Activated CD4-positive, alpha-beta T cell treated with anti-CD3 and anti-CD28 coated beads, Interleukin-2, amount 50 U/mL, for 4 hours (primary cell): ENCODE data around the gene USP3.
A peak's percentile ranks its signal among the peaks of the same experiment; 100 is the strongest.

Experiments used
- DNase-seq, 2 experiments: peaks; one replicate each; pipeline ENCODE4 v3.0.0-alpha.2; 2020

USP3 gene

DNA sequence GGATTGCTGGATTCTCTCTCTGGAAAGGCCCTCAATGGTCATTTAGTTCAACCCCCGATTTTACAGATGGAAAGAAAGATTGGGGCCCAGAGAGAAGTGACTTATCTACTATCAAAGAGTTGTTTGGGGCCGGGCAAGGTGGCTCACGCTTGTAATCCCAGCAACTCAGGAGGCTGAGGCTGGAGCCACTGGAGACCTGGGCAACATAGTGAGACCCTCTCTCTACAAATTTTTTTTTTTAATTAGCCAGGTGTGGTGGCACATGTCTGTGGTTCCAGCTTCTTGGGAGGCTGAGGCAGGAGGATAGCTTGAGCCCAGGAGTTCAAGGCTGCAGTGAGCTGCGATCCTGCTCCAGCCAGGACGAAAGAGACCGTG is 5.2 kb upstream of the USP3 start:
- no peak for DNase-seq

DNA sequence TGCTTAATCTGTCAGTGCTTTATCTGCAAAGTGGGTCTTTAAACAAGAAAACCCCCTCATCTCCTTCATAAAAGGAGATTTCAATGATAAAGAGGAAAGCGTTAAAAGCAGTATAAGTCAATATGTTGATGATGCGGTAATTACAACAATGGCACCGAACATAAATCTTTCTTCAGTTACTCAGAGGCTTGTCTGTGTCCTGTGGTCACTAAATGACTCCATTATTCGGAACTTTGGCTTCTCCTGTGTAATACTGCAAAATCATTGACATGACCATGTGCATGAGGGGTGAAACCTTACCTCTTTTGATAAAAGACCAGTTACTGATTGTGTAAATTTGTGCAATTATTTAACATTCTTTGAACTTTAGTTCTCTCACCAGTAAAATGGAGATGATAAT is 4.8 kb upstream of the USP3 start:
- no peak for DNase-seq

DNA sequence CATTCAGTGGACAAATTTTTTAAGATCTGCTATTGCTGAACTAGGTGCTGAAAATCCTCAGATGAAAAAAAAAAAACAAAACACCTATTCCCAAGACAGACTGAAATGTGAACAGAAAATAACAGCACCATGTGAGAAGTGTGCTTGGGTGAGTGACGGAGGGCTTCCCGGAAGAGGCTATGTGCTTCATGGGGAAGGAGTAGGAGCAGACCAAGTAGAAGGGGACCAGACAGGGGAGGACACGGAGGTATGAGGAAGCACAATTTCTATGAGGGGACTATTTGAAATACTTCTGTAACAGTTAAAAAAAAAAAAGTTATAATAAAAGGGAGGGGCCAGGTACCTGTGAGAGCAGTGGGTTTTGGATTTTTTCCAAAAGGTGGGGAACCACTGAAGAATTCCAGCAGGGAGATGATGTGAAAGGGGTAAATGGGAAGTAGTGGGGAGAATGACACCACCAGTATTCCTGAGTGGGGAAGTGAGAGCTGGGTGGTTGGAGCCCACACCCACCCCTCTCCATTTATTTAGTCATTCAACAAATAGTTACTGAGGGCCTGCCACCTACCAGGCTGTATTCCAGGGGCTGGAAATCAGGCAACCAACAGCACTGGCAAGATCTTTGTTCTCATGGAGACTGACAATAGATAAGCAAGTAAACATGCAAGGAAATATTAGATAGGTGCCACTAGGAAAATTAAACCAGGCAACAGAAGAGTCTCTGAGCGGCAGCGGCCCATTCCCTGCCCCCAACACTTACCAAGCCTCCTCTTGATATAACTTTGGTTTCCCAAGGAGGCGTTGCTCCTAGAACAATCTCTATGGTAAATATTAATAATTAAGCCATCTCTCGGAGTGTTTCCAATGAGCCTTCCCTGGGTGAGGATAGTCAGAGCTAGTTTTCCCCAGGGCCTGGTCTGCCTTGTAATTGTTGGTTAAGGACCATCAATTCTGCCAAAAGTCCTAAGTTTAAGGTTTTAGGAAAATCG is 3.8 kb upstream of the USP3 start:
- no peak for DNase-seq

DNA sequence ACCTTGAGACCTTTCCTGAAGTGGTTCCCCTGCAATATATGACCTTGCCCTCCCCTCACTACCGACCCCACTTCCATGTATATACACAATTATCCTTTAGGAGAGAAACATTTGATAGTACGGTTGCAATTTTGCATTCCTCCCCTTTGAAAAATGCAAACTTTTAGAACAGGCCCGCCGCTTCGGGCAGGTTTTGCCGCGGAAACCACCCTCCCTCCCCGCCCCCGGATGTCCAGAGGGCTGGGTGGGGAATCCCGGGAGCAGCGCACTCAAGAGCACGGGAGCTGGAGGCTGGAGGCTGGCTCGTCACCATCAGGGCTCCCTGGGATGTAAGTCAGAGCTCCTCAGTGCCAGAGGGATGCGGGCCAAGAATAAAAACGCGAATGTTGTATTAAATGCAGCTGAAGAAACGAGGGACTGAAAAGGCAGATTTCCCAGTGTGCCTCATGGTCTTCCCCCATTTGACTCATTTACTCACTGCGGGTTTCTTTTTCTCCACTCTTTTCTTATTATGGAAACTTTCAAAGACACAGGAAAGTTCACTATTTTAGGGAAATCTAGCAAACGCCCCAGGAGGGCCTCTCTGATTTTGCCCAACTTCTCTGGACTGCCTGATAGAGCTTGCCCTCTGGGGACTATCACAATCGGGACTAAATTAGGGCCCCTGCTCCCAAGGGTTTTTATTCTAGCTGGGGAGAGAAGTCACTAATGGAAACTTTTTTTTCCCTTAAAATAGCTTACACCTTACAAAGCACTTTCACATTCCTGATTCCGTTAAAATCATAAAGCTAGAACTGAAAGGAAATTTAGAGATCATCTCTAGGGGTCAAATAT is 2.9 kb upstream of the USP3 start:
- no peak for DNase-seq

DNA sequence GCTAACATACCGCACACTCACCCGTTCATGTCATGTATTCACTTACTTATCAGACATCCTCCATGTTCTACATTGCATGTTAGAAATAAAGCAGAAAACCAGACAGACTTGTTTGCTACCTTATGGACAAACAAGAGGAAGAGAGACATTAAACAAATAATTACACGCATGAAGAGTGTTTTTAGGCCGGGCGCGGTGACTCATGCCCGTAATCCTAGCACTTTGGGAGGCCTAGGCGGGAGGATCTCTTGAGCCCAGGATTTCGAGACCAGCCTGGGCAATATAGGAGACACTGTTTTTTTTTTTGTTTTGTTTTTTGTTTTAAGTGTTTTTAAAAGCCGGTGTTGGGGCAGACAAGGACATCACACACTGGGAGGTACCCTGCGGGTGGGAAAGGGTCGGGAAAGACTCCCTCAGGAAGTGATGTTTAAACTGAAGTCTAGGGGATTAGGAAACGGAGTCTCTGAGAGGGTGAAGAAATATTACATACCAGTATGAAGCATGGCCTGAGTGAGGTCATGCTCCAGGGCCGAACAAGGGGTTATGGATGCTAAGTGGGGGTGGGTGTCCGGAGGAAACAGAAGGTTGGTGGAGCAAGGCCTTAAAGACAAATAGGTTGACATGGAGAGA is 2.1 kb upstream of the USP3 start:
- no peak for DNase-seq

DNA sequence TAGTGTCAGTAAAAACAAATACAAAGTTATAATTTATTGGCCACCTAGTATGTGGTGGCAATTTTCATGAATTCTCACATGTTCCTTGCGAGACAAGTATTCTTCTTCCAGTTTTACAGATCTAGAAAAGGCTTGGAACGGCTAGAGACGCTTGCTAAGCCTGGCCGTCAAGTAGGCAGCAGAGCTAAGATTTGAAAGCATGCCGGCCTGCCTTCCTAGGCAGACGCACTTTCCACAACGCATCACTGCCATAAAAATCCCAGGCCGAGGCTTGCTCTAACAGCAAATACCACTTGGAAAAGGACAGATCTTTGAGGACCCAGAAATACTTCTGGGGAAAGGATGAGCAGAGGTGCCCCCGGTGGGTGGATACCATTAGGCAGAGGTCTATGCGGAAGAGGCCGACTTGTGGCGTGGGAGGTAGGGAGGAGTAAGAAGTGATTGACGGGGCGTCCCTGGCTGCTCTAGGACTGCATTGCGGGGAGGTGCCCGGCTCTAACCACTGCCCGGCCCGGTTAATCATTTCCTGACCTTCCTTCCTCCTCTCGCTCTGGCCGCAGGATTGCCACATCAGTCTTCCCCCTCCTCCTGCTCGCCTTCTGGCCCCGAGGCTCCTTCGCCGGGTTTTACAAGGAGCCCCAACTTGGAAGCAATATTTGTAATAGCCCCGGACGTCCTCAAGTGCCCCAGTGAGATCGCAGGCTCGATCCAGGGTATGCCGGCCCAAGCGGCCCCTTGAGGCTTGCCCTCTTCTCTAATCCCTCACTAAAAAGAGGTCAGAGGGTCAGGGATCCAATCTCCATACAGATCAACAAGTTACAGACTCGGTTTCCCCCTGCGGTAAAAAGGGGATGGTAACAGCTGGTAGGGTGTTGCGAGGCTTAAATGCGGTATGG is 1.3 kb upstream of the USP3 start:
- DNase-seq, result peak; percentile 67 to 72

DNA sequence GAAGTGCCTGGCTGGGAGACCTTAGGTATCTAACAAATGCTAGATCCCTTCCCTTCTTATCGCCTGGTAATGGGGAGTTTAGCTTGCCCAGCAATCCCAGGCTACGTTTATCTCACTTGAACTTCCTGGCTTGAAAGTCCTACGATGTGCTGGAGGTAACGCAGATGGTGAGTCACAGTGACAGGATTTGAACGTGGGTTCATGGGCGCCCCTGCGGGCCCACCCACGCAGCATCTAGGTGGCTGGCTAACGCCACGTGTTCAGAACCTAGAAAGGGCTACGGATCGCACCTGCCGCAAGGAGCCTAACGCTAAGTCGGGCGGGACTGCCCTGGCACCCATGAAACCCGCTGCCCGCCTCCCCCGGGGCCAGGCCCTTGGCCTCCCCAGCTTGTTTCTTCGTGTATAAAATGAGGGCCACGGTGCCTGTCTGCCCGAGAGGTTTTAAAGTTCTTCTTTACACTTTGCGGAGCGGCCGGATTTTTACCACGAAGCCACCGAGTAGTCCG is 600 bp upstream of the USP3 start:
- DNase-seq, result peak; percentile 87 to 91

DNA sequence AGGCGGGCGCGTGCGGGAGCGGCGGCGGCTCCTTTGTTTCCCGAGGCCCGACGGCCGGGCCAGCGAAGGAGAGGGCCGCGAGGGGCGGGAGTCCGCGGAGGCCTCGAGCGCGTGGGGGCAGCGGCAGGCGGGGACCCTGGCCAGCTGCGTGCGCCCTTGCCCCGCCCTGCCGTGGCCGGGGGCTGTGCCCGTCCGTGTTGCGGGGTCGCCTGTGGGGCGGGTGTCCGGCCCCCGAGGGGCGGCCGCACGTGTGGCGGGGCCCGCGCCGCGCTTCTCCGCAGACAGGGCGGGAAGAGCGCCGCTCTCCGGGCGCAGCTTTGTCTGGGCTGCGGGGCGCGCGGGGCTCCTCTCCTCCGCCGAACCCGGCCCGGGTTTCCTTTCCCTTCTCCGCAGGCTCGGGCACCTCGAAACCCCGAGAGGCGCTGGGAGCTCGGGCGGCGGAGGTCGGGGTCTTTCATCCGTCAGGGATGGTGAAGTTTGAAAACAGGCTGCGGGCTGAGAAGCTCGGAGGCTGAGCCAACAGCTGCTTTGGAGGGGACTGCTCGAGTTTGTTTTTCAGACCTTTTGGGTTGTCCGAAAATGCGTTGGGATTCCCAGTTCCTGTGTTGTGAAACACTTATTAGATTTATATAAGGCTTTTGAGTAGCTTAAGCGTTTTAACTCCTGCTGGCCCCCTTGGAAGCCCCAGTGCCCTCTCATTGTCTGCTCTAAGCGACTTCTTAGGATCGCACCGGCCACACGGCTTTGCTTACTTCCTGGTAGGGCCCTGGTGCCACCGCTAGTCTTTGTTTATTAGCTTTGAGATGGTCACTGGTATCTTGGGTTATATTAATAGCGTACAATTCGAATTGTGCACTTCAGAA is 817 bp downstream of the USP3 start:
- DNase-seq, result no peak

DNA sequence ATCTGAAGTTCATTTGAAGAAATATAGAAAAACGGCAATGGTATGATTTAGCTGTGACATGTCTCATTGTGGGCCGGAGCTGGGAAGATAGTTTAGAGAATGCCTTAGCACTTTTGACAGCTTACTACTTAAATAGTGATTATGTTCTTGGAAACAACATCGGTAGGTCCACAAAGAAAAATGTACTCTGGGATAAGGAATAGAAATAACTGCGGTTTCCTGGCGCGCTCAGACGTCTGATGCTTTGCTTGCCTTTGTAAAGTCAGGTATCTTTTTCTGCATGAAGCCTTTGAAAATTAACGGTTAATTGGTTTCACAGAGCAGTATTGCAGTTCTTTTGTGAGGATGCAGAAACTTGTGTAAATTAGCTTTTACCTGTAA is 1.4 kb downstream of the USP3 start:
- no peak for DNase-seq

DNA sequence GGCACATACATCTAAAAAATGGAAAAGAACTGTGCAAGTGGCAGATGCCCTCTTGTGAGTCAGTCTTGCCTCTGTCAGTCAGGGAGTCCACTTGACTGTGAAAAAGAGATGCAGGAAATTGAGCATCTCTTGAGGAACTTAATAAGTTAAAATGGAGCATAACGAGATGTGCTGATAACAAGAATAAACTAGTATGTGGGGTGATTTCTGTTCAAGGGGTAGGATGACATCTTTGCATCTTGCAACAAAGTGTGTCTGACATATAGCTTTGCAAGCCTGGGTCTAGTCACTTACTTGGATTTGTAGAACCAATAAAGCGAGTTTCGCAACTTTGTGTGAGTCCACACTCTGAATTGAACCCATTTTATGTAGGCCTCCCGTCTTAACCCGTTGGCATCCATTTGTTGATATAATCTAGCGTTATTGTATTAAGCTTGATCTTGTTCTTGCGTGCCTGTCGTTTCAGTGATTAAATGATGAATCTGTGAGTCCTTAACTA is 2.2 kb downstream of the USP3 start:
- DNase-seq, result no peak

DNA sequence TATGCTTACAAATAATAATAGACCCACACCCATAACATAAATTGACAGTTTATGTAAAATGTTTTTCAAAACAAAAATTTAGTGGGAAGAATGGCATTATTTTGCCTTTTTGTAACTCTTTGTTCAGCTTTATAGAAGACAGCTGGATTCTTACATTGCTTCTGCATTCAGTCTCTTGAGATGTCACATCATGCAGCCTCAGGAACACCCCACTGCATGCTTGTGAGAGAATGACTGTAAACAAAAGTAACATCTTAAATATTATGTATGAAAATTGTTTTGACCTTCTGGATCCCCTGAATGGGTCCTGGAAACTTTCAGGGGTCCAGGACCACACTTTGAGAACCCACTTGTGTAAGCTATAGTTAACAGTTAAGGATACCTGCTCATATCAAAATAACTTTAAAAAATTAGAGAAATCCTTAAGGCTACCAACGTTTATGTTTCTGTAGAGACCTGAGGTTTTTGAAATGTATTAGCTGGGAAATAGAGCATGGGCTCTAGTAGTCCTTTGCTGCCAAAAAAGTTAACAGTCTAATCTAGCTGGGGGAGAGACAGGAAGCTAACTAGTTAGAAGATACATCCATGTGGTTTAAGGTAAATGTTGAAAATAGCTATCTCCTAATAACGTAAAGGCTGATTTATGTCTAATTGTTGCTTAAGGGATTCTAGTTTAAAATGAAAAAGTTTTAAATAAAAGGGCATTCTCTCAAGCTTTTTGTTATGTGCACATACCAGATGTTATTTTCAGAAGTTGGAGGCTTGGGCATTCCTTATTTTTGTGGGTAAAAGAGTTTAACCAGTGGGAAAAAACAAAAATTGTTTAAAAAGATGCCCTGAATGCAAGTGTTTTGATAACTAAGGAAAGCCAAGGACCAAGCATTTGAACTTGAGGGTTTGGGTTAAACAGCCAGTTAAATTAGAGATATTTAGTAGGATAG is 3.8 kb downstream of the USP3 start:
- DNase-seq, result no peak

DNA sequence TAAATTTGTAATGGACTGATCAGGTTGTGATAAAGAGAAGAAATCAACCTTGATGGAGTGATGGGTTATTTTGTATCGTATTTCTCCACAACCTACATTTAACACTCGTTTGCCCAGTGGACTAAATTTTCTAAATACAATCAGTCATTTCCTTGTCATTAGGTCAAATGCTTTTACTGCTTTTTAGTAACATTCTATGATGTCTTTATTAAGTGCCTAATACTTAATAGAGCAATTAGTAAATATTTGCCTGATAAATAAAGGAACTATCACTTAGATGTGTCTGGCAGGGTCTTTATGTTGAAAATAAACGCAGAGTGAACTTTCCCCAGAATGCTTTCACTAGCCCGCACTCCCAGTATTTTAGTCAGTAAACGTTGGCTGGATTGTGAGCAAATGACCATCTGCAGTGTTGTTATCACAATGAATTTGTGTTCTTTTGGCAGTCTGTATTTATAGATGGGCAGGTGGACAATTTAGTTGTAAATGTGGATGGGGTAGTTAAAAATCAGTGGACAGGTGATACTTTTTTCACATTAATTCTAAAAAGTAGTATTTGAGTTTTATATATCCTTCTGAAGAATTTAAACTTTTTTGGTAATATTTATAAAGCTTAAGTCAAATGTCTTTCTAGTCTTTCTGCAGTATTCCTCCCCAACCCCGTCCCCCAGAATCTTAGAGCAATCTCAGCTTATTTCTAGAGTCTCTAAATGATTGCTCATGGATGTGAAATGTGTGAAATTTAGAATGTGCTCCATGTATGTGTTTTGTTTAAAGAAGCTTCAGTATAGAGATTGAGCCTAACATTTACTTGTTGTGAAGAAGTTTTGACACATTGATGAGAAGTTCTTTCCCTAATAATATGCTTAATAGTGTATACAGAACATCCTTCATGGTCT is 4.9 kb downstream of the USP3 start:
- no peak for DNase-seq

DNA sequence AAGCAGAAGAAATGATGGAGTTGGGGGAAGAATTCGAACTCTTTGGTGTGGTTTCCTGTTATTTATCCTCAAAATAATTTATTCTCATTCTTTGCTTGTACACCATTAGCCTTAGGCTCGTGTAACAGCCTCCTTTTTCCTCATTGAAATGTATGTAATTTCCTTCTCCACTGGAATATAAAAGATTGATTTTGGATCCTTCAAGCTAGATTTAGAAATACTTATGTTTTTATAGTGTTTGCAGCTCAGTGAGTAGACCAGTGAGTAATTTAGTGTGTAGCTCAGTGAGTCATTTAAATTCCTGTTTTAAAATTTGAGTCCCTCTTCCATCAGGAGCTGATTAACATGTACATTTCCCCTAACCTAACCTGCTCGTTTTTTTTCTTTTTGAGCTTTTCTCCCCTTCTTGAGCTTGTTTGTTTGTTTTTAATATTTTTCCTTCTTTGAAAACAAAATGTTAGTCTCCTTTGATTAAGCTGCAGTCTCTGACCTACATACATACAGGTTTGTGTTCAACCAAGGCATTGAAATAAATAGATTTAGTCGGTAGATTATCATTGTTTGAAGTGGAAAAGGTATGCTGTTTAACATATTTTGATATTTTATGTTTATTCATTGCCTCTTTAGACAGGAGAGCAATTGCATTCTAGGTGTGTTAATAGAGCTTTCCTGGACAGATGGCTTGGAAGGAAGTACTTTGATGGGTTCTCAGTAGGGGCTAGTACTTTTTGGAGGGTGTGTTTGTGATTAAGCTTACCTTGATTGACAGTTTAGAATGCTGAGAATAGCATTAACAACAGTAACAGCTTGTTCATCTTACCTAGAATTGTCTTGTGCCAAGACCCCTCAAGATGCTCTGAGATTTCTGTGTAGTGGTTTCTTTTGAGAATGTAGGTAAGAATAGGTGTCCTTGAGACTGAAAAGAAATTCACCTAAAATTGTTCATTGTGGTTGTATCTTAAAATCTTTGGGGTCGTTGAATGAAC is 5.9 kb downstream of the USP3 start:
- no peak for DNase-seq

DNA sequence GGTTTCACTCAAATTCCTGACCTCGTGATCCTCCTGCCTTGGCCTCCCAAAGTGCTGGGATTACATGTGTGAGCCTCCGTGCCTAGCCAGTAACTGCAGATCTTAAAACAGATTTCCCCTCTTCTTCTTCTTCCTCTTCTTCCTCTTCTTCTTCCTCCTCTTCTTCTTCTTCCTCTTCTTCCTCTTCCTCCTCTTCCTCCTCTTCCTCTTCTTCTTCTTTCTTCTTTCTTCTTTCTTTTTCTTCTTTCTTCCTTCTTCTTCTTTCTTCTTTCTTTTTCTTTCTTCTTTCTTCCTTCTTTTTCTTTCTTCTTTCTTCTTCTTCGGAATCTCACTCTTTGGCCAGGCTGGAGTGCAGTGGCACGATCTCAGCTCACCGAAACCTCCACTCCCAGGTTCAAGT is 7.8 kb downstream of the USP3 start:
- DNase-seq, result no peak

DNA sequence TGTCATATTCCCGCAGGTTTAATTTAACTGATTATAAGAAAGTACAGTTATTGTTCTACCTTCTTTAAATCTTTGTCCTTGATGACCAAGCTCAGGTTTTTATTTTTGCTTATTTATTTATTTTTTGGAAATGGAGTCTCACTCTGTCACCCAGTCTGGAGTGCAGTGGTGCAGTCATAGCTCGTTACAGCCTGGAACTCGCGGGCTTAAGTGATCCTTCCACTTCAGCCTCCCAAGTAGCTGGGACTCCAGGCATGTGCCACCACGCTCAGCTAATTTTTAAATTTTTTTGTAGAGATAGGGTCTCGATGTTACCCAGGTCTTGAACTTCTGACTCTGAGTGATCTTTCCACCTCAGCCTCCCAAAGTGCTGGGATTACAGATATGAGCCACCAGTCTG is 8.9 kb downstream of the USP3 start:
- DNase-seq, result no peak

DNA sequence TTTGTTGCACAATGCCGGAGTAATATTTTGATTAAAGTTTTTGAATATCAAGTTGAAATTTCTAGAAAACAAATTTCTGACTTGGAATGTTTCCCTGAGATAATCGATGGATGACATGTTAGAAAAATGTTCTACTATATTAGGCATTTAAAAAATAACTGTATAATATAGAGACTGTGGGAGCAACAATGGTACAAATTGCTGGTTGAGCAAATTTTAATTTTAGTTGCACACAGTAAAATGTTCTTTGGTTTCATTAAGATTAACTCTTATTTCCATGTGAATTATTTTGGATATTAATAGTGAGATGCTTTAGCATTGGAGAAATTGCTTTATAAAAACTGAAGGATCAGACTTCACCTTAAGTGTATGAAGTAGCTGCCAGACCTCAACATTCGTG is 9.3 kb downstream of the USP3 start:
- no peak for DNase-seq

DNA sequence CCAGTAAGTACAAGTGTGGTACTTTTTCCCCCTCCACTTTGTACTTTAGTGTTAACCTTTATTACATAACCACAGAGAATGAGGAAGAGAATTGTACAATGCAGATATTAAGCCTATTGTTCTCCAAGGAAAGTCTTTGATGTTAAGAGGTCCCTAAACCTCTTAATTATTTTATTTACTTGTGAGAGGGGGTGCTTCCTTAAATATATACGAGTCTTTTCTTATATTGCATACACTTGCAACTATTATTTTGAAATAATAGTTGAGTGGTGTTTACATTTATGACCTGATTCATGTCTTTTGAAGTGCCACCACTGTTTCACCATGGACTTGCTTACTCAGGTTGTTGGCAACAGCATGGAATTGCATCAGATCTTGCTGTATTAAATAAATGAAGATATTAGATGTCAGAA is 10.1 kb downstream of the USP3 start:
- no peak for DNase-seq

DNA sequence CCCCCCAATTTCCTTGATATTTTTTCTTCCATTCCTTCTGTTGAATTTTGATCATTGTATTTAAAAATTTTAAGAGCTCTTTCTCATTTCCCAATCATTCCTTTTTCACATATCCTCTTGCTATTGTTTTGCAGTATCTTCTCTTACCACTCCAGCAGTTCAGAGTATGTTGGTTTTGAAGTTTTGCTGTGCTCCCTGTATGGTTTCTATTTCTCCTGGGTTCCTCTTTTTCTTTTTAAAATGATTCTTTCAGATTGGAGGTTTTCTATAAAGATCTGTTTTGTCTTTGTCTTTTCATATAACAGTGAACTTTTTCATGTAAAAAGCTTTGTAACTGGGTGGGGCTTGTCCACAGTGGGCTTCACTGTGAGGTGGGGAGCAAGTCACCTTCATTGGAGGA is 12.8 kb downstream of the USP3 start:
- DNase-seq, result no peak
